ENCODE results near the gene CLSTN2. TPM values are rescaled to one million over a fixed set of nuclear protein-coding genes. Genes with fewer than 3 reads are reported as not detected.

The CLSTN2 gene
- total RNA-seq, 2 donors from 2014 or later, result 0.08 TPM; not detected in 1

GRCh38 chr3:140135461-140135860 lies 200.5 kb downstream of the CLSTN2 start:
- Mint-ChIP-seq H3K27me3 (peaks cover 5% of the 10 kb centered on the region), H3K9me3 (no peaks in the 10 kb centered on the region), H3K27ac (no peak overlapping the region), H3K4me1 (no peaks in the 10 kb centered on the region), H3K4me3 (no peak overlapping the region), H3K36me3 (ENCODE audit: low read depth) (no peaks in the 10 kb centered on the region)
- no peak for ATAC-seq (replicated peaks)

GRCh38 chr3:140143367-140144069 lies 208.5 kb downstream of the CLSTN2 start:
- Mint-ChIP-seq H3K9me3 (no peaks in the 10 kb centered on the region), H3K36me3 (ENCODE audit: low read depth) (no peaks in the 10 kb centered on the region), H3K4me3 (no peak overlapping the region), H3K27ac (no peak overlapping the region), H3K27me3 (peaks cover 4% of the 10 kb centered on the region), H3K4me1 (no peaks in the 10 kb centered on the region)
- ATAC-seq (replicated peaks), result no peak

GRCh38 chr3:140145528-140145927 lies 210.5 kb downstream of the CLSTN2 start:
- H3K4me1 Mint-ChIP-seq, result no peaks in the 10 kb centered on the region
- no peak for ATAC-seq (replicated peaks)
- no peaks in the 10 kb centered on the region for H3K36me3 Mint-ChIP-seq (ENCODE audit: low read depth)
- no peak overlapping the region for H3K27ac Mint-ChIP-seq
- H3K9me3 Mint-ChIP-seq, result no peaks in the 10 kb centered on the region
- H3K4me3 Mint-ChIP-seq, result no peak overlapping the region
- H3K27me3 Mint-ChIP-seq, result peaks cover 4% of the 10 kb centered on the region

GRCh38 chr3:140146668-140147067 lies 211.7 kb downstream of the CLSTN2 start:
- H3K27ac Mint-ChIP-seq, result no peak overlapping the region
- H3K4me1 Mint-ChIP-seq, result no peaks in the 10 kb centered on the region
- no peak for ATAC-seq (replicated peaks)
- H3K36me3 Mint-ChIP-seq (ENCODE audit: low read depth), result no peaks in the 10 kb centered on the region
- peaks cover 7% of the 10 kb centered on the region for H3K27me3 Mint-ChIP-seq
- H3K9me3 Mint-ChIP-seq, result no peaks in the 10 kb centered on the region
- no peak overlapping the region for H3K4me3 Mint-ChIP-seq

GRCh38 chr3:140147965-140148490 lies 213.0 kb downstream of the CLSTN2 start:
- Mint-ChIP-seq H3K36me3 (ENCODE audit: low read depth) (no peaks in the 10 kb centered on the region), H3K4me1 (no peaks in the 10 kb centered on the region), H3K9me3 (no peaks in the 10 kb centered on the region), H3K27me3 (peaks cover 7% of the 10 kb centered on the region), H3K27ac (no peak overlapping the region), H3K4me3 (no peak overlapping the region)
- no peak for ATAC-seq (replicated peaks)

GRCh38 chr3:140148824-140149390 lies 213.9 kb downstream of the CLSTN2 start:
- no peak overlapping the region for H3K27ac Mint-ChIP-seq
- no peaks in the 10 kb centered on the region for H3K36me3 Mint-ChIP-seq (ENCODE audit: low read depth)
- H3K9me3 Mint-ChIP-seq, result no peaks in the 10 kb centered on the region
- peaks cover 7% of the 10 kb centered on the region for H3K27me3 Mint-ChIP-seq
- no peak overlapping the region for H3K4me3 Mint-ChIP-seq
- no peak for ATAC-seq (replicated peaks)
- no peaks in the 10 kb centered on the region for H3K4me1 Mint-ChIP-seq

- Mint-ChIP-seq H3K4me1 (no peaks in the 10 kb centered on the region), H3K4me3 (no peak overlapping the region), H3K9me3 (no peaks in the 10 kb centered on the region), H3K36me3 (ENCODE audit: low read depth) (no peaks in the 10 kb centered on the region), H3K27me3 (peaks cover 7% of the 10 kb centered on the region), H3K27ac (no peak overlapping the region)
- ATAC-seq (replicated peaks), result no peak
Observed at GRCh38 chr3:140151321-140151720, 216.3 kb downstream of the CLSTN2 start.

GRCh38 chr3:140152851-140153639 lies 218.1 kb downstream of the CLSTN2 start:
- Mint-ChIP-seq H3K4me3 (no peak overlapping the region), H3K27ac (no peak overlapping the region), H3K27me3 (peaks cover 7% of the 10 kb centered on the region), H3K9me3 (no peaks in the 10 kb centered on the region), H3K4me1 (no peaks in the 10 kb centered on the region), H3K36me3 (ENCODE audit: low read depth) (no peaks in the 10 kb centered on the region)
- ATAC-seq (replicated peaks), result no peak

- no peaks in the 10 kb centered on the region for H3K9me3 Mint-ChIP-seq
- no peaks in the 10 kb centered on the region for H3K4me1 Mint-ChIP-seq
- no peak overlapping the region for H3K4me3 Mint-ChIP-seq
- ATAC-seq (replicated peaks), result no peak
- peaks cover 7% of the 10 kb centered on the region for H3K27me3 Mint-ChIP-seq
- no peaks in the 10 kb centered on the region for H3K36me3 Mint-ChIP-seq (ENCODE audit: low read depth)
- H3K27ac Mint-ChIP-seq, result no peak overlapping the region
Observed at GRCh38 chr3:140153736-140154135, 218.8 kb downstream of the CLSTN2 start.

GRCh38 chr3:140157161-140157560 lies 222.2 kb downstream of the CLSTN2 start:
- H3K27ac Mint-ChIP-seq, result no peak overlapping the region
- H3K4me1 Mint-ChIP-seq, result no peaks in the 10 kb centered on the region
- H3K27me3 Mint-ChIP-seq, result peaks cover 8% of the 10 kb centered on the region
- H3K36me3 Mint-ChIP-seq (ENCODE audit: low read depth), result no peaks in the 10 kb centered on the region
- H3K9me3 Mint-ChIP-seq, result no peaks in the 10 kb centered on the region
- no peak for ATAC-seq (replicated peaks)
- H3K4me3 Mint-ChIP-seq, result no peak overlapping the region

GRCh38 chr3:140159646-140160045 lies 224.7 kb downstream of the CLSTN2 start:
- Mint-ChIP-seq H3K27ac (no peak overlapping the region), H3K9me3 (no peaks in the 10 kb centered on the region), H3K36me3 (ENCODE audit: low read depth) (no peaks in the 10 kb centered on the region), H3K4me3 (no peak overlapping the region), H3K4me1 (no peaks in the 10 kb centered on the region), H3K27me3 (peaks cover 11% of the 10 kb centered on the region)
- ATAC-seq (replicated peaks), result no peak

GRCh38 chr3:140160553-140160952 lies 225.6 kb downstream of the CLSTN2 start:
- H3K36me3 Mint-ChIP-seq (ENCODE audit: low read depth), result no peaks in the 10 kb centered on the region
- H3K4me3 Mint-ChIP-seq, result no peak overlapping the region
- H3K9me3 Mint-ChIP-seq, result no peaks in the 10 kb centered on the region
- no peak for ATAC-seq (replicated peaks)
- H3K27ac Mint-ChIP-seq, result no peak overlapping the region
- H3K27me3 Mint-ChIP-seq, result peaks cover 18% of the 10 kb centered on the region
- no peaks in the 10 kb centered on the region for H3K4me1 Mint-ChIP-seq

GRCh38 chr3:140162551-140162950 lies 227.6 kb downstream of the CLSTN2 start:
- Mint-ChIP-seq H3K4me1 (no peaks in the 10 kb centered on the region), H3K27ac (no peak overlapping the region), H3K27me3 (peaks cover 14% of the 10 kb centered on the region), H3K36me3 (ENCODE audit: low read depth) (no peaks in the 10 kb centered on the region), H3K9me3 (no peaks in the 10 kb centered on the region), H3K4me3 (no peak overlapping the region)
- ATAC-seq (replicated peaks), result no peak

- Mint-ChIP-seq H3K4me1 (no peaks in the 10 kb centered on the region), H3K4me3 (no peak overlapping the region), H3K36me3 (ENCODE audit: low read depth) (no peaks in the 10 kb centered on the region), H3K27ac (no peak overlapping the region), H3K9me3 (no peaks in the 10 kb centered on the region), H3K27me3 (peaks cover 14% of the 10 kb centered on the region)
- no peak for ATAC-seq (replicated peaks)
Observed at GRCh38 chr3:140163159-140163763, 228.3 kb downstream of the CLSTN2 start.

Measured in activated T-helper 17 cell treated with anti-CD3 and anti-CD28 coated beads, Interleukin-2, amount 50 U/mL, for 72 hours (primary cell).